RWPE2 (cell line): Measurements from ENCODE around the gene PSTPIP1.

Experiments used
- ATAC-seq: fragments of 200-7000 bp; cut with Tn5 transposase; 3 replicates; pipeline ENCODE4 v1.9.1; 2021; ENCODE audit warnings: low read depth
- DNase-seq: peaks from one replicate; pipeline ENCODE4 v3.0.0-alpha.2; 2020; ENCODE audit warnings: low spot score
- H3K27ac ChIP-seq: fragments of 450-650 bp; 2 replicates; pipeline ENCODE4 v1.5.1; 2017; ENCODE audit warnings: mild to moderate bottlenecking; ENCODE audit not compliant: poor library complexity, severe bottlenecking
- H3K27me3 ChIP-seq: fragments of 250-450 bp; sonication (Bioruptor Pico); 2 replicates; pipeline ENCODE4 v1.5.1; 2021; ENCODE audit warnings: mild to moderate bottlenecking, moderate library complexity; ENCODE audit not compliant: insufficient read depth, poor library complexity, severe bottlenecking
- H3K36me3 ChIP-seq: fragments of 250-450 bp; sonication (Bioruptor Pico); 2 replicates; pipeline ENCODE4 v1.5.1; 2020; ENCODE audit warnings: low read depth, mild to moderate bottlenecking, moderate library complexity
- H3K4me1 ChIP-seq: fragments of 250-450 bp; sonication (Bioruptor Pico); 2 replicates; pipeline ENCODE4 v1.5.1; 2021; ENCODE audit warnings: mild to moderate bottlenecking, moderate library complexity; ENCODE audit not compliant: insufficient read depth, poor library complexity, severe bottlenecking
- H3K4me3 ChIP-seq: fragments of 250-450 bp; sonication (Bioruptor Pico); 2 replicates; pipeline ENCODE4 v1.5.1; 2021; ENCODE audit warnings: mild to moderate bottlenecking, moderate library complexity; ENCODE audit not compliant: severe bottlenecking
- H3K9me3 ChIP-seq: fragments of 250-450 bp; sonication (Bioruptor Pico); 2 replicates; pipeline ENCODE4 v1.5.1; 2021; ENCODE audit warnings: mild to moderate bottlenecking, moderate library complexity; ENCODE audit not compliant: severe bottlenecking
- CTCF ChIP-seq: fragments of 450-650 bp; IDR thresholded peaks from one replicate; pipeline ENCODE4 v1.5.1; 2017; ENCODE audit warnings: mild to moderate bottlenecking, moderate library complexity; ENCODE audit not compliant: poor library complexity, severe bottlenecking

Gene PSTPIP1

GRCh38 chr15:77026501-77027110 is 31.7 kb downstream of the PSTPIP1 start:
- Histone ChIP-seq H3K9me3 (no peaks in the 10 kb centered on the region), H3K4me3 (no peak overlapping the region), H3K27me3 (no peaks in the 10 kb centered on the region), H3K36me3 (no peaks in the 10 kb centered on the region), H3K27ac (no peak overlapping the region), H3K4me1 (peaks cover 5% of the 10 kb centered on the region)
- DNase-seq (peak; percentile 56), ATAC-seq (no peak)
- TF ChIP-seq CTCF = no peak

- no peaks in the 10 kb centered on the region for H3K27me3 ChIP-seq
- no peaks in the 10 kb centered on the region for H3K36me3 ChIP-seq
- no peak overlapping the region for H3K27ac ChIP-seq
- no peaks in the 10 kb centered on the region for H3K9me3 ChIP-seq
- DNase-seq (peak; percentile 60), ATAC-seq (no peak)
- H3K4me1 ChIP-seq = peaks cover under 1% of the 10 kb centered on the region
- H3K4me3 ChIP-seq = no peak overlapping the region
- TF ChIP-seq CTCF = no peak
Measured at GRCh38 chr15:77027111-77027696, 32.3 kb downstream of the PSTPIP1 start.

GRCh38 chr15:77027697-77028450 is 32.9 kb downstream of the PSTPIP1 start:
- TF ChIP-seq CTCF = no peak
- Histone ChIP-seq H3K27me3 (no peaks in the 10 kb centered on the region), H3K4me3 (peak overlapping the region; percentile 1), H3K36me3 (no peaks in the 10 kb centered on the region), H3K27ac (no peak overlapping the region), H3K4me1 (no peaks in the 10 kb centered on the region), H3K9me3 (no peaks in the 10 kb centered on the region)
- peak; percentile 63 for DNase-seq
- peak; percentile 41 for ATAC-seq

GRCh38 chr15:77028451-77029165 is 33.7 kb downstream of the PSTPIP1 start:
- Histone ChIP-seq H3K4me1 (no peaks in the 10 kb centered on the region), H3K36me3 (no peaks in the 10 kb centered on the region), H3K9me3 (no peaks in the 10 kb centered on the region), H3K27me3 (no peaks in the 10 kb centered on the region), H3K4me3 (peak overlapping the region; percentile 1), H3K27ac (no peak overlapping the region)
- DNase-seq (peak; percentile 54), ATAC-seq (no peak)
- no peak for TF ChIP-seq CTCF
